Sigmoid colon (tissue), 4 donors: ENCODE data around the gene PRAMEF13.
"Not testable (repeated sequence)": the region's sequence is repeated elsewhere in the genome, so short reads cannot be mapped to it uniquely, and the experiment has no call there.

Experiments
- CTCF ChIP-seq, 4 experiments: fragments of 450-650 bp in 3 of 4; fragments of 200-600 bp in 1 of 4; IDR thresholded peaks; one replicate each; pipeline ENCODE4 v1.5.1; 2016 to 2019; ENCODE audit warnings: antibody characterized with exemption in 4 of 4, mild to moderate bottlenecking in 3 of 4, moderate library complexity in 2 of 4
- EP300 ChIP-seq, 4 donors: sonication (generic); formaldehyde crosslinking; IDR thresholded peaks; one replicate each; pipeline ENCODE4 v1.6.1; 2017; ENCODE audit warnings: antibody characterized with exemption in 4 of 4
- POLR2A ChIP-seq, 2 donors: fragments of 450-650 bp; IDR thresholded peaks; one replicate each; pipeline ENCODE4 v1.6.1; 2016; ENCODE audit warnings: antibody characterized with exemption in 2 of 2, mild to moderate bottlenecking in 2 of 2, moderate library complexity in 2 of 2
- POLR2AphosphoS5 ChIP-seq, 4 donors: sonication (generic); formaldehyde crosslinking; IDR thresholded peaks; one replicate each; pipeline ENCODE4 v1.6.1; 2017; ENCODE audit warnings: antibody characterized with exemption in 4 of 4

GRCh38 chr1:13208712-13209111, 7.5 kb upstream of the PRAMEF13 start:
- not testable (repeated sequence) for TF ChIP-seq CTCF, POLR2A, POLR2AphosphoS5, EP300 (IDR thresholded peaks at IDR 0.05)
